Kidney epithelial cell (primary cell): ENCODE data around the gene PHOSPHO1. TPM values are rescaled to one million over a fixed set of nuclear protein-coding genes. Genes with fewer than 3 reads are reported as not detected.
"Not testable (repeated sequence)": the region's sequence is repeated elsewhere in the genome, so short reads cannot be mapped to it uniquely, and the experiment has no call there.

Experiments used
- DNase-seq: peaks from one replicate; pipeline ENCODE4 v3.0.0-alpha.2; 2010; ENCODE audit warnings: low read depth
- H3K27me3 ChIP-seq: 2 replicates; pipeline ENCODE4 v1.6.0; 2011; ENCODE audit warnings: low read length; ENCODE audit not compliant: control insufficient read depth, insufficient read depth
- H3K36me3 ChIP-seq: 2 replicates; pipeline ENCODE4 v1.5.1; 2011; ENCODE audit warnings: low read length; ENCODE audit not compliant: control insufficient read depth, insufficient read depth
- H3K4me3 ChIP-seq: 2 replicates; pipeline ENCODE4 v1.5.1; 2011; ENCODE audit warnings: low read depth, mild to moderate bottlenecking, control low read depth, low read length
- total RNA-seq: library from RNA; depleted of rRNA; stranded (reverse); fragments of >200 nt; gene quantifications from 2 replicates; pipeline ENCODE4 v1.2.3, GENCODE V29; 2015
- TF ChIP-seq, protein P1 (sequence below): IDR thresholded peaks from 2 replicates; pipeline ENCODE4 v1.5.1; 2011; ENCODE audit warnings: mild to moderate bottlenecking, moderate library complexity, low read length, control low read depth, inconsistent platforms; ENCODE audit not compliant: insufficient read depth, poor library complexity, severe bottlenecking

PHOSPHO1 gene, protein sequence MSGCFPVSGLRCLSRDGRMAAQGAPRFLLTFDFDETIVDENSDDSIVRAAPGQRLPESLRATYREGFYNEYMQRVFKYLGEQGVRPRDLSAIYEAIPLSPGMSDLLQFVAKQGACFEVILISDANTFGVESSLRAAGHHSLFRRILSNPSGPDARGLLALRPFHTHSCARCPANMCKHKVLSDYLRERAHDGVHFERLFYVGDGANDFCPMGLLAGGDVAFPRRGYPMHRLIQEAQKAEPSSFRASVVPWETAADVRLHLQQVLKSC
- not detected in 2 replicates for total RNA-seq

DNA sequence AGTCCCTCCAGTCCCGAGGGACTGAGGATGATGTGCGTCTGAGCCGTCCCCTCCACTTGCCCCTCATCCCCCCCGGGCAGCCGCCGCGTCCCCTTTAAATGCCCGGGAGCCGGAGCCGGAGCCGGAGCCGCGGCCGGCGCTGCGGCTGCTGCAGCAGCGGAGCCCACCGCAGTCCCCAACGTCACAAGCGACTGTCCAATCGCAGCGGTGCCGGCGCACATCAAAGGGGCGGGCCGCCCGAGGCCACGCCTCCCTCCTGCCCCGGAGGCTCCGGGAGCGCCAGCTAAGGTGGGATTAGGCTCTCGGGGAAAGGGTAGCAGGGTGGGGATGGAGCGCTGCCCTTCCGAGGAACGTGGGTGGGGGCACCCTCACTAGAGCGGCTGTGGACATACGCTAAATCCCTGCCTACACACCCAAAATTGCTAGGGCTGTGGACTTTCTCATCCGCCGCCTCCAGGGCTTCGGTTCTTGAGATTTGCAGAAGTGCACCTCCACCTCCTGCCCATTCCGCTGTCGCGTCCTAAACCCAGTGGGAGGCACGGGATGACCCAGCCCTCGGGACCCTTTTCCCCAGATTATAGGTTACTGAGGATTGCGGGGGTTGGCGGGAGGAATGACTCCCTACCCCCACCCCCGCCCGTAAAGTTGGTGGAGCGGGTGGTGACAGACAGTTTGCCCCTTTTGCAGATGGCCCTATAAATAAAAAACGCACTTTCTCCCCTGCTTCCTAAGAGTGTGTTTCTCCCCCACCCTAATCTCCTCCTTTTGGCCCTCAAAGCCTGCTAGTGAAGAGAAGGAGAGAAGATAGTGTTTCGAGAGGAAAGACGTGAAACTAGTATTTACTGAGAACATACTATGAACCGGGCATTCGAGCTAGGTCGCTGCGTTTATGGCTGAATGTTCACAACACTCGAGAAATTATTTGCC lies at the start of gene PHOSPHO1:
PHOSPHO1 (minus strand) TSS at position 152 of the 927 bp plus-strand sequence. CDS start 4,096 bp downstream, outside the sequence.
- DNase-seq = peak; percentile 38
- no peaks in the 10 kb centered on the region for H3K36me3 ChIP-seq
- TF ChIP-seq, protein P1, sequence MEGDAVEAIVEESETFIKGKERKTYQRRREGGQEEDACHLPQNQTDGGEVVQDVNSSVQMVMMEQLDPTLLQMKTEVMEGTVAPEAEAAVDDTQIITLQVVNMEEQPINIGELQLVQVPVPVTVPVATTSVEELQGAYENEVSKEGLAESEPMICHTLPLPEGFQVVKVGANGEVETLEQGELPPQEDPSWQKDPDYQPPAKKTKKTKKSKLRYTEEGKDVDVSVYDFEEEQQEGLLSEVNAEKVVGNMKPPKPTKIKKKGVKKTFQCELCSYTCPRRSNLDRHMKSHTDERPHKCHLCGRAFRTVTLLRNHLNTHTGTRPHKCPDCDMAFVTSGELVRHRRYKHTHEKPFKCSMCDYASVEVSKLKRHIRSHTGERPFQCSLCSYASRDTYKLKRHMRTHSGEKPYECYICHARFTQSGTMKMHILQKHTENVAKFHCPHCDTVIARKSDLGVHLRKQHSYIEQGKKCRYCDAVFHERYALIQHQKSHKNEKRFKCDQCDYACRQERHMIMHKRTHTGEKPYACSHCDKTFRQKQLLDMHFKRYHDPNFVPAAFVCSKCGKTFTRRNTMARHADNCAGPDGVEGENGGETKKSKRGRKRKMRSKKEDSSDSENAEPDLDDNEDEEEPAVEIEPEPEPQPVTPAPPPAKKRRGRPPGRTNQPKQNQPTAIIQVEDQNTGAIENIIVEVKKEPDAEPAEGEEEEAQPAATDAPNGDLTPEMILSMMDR = no peak

DNA sequence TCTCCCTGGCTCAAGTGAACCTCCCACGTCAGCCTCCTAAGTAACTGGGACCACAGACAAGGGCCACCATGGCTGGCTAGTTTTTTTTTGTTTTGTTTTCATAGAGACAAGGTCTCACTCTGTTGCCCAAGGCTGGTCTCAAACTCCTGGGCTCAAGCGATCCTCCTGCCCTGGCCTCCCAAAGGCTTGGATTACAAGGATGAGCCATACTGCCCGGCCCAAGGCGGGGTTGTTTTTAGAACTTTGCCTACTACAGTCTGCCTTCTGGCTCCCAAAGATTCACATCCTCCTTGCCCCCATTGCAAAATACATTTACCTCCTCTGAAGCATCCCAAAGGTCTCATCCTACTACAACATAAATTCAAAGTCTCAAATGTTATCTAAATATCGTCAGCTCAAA lies 49.5 kb upstream of the PHOSPHO1 start:
- no peak for DNase-seq
- no peaks in the 10 kb centered on the region for H3K27me3 ChIP-seq
- no peaks in the 10 kb centered on the region for H3K36me3 ChIP-seq
- TF ChIP-seq, protein P1 = no peak
- no peak overlapping the region for H3K4me3 ChIP-seq

More for the DNA sequence above, at the start of gene PHOSPHO1:
- peaks cover 39% of the 10 kb centered on the region for H3K27me3 ChIP-seq
- H3K4me3 ChIP-seq = peak within 1 kb of the TSS; percentile 72

DNA sequence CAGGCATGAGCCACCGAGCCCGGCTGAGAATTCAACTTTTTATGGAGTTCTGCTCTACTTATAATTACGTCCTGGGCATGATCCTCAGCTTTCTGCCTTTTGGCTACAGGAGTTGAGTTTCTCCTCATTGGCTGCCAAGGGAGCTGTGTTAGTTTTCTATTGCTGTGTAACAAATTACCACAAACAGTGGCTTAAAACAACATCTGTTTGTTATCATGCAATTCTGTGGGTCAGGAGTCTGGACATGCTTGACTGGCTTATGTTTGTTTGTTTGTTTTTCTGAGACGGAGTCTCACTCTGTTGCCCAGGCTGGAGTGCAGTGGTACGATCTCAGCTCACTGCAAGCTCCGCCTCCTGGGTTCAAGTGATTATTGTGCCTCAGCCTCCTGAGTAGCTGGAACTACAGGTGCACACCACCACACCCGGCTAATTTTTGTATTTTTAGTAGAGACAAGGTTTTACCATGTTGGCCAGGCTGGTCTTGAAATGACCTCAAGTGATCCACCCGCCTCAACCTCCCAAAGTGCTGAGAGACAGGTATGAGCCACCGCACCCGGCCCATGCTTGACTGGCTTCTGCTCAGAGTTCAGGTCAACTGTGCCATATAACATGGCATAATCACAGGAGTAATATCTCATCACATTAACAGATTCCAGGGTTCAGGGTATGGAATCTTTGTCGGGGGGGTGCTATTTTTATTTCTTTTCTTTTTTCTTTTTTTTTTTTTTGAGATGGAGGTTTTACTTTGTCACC lies 48.9 kb upstream of the PHOSPHO1 start:
- not testable (repeated sequence) for H3K4me3 ChIP-seq, H3K27me3 ChIP-seq, DNase-seq, H3K36me3 ChIP-seq

DNA sequence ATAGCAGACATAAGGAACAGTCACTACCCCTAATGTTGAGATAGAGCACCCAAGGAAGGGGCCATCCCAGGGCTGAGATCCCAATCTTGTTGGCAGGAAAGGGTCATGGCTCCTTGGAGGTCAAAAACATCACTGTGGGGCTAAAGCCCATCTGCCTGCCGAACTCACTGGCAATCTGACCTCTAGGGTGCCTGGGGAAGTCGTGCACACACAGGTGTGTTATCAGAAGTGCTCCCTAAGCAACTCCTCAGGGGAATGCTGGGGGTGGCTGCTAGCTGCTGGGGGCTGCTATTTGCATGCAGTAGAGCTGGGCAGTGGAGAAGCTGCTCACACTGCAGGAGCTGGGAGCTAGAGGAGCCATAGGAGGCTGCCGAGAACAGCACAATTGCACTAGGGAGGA lies 47.5 kb upstream of the PHOSPHO1 start:
- TF ChIP-seq, protein P1 = no peak
- no peak overlapping the region for H3K4me3 ChIP-seq
- no peaks in the 10 kb centered on the region for H3K27me3 ChIP-seq
- no peaks in the 10 kb centered on the region for H3K36me3 ChIP-seq
- DNase-seq = no peak

DNA sequence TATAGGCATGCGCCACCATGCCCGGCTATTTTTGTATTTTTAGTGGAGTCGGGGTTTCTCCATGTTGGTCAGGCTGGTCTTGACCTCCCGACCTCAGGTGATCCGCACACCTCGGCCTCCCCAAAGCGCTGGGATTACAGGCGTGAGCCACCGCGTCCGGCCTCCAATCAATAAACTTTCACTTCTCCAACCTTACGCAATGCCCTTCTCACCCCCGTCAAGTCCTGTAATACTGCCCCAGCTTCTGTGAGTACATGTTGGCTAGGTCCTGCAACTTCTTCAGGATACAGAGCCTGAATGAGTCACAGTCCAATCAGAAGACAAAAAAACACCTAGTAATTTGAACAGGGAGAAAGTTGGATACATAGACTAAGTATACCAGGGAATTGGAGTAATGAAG lies 47.1 kb upstream of the PHOSPHO1 start:
- H3K4me3 ChIP-seq = no peak overlapping the region
- DNase-seq = no peak
- no peaks in the 10 kb centered on the region for H3K27me3 ChIP-seq
- TF ChIP-seq, protein P1 = no peak
- H3K36me3 ChIP-seq = no peaks in the 10 kb centered on the region

DNA sequence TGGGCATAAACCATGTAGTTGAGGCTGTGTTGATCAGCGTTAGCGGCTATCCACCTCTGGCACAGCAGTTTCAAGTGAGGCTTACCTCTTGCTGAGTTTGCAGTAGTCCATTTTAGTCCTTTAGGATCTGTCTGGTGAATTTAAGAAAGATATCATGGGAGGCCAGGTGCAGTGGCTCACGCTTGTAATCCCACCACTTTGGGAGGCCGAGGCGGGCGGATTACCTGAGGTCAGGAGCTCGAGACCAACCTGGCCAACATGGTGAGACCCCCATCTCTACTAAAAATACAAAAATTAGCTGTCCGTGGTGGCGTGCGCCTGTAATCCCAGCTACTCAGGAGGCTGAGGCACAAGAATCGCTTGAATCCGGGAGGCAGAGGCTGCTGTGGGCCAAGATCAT lies 45.4 kb upstream of the PHOSPHO1 start:
- not testable (repeated sequence) for DNase-seq, H3K36me3 ChIP-seq, H3K4me3 ChIP-seq, H3K27me3 ChIP-seq
